ENCODE measurements around the gene PPM1K.

Gene PPM1K

DNA sequence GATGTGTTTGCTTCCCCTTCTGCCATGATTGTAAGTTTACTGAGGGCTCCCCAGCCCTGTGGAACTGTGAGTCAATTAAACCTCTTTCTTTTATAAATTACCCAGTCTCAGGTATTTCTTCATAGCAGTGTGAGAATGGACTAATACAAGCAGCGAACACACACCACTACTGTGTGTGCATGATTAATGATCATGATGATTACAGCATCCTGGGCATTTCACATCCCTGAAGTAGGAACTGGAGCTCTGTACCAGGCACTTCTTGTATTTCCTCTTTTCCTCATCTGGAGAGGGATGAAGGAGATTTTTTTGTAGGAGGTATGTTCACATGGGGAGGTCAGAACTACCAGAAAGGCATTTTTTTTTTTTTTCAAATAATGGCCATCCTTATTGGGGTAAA, 60.8 kb downstream of the PPM1K start:
- in situ Hi-C loops (cut with MboI; ENCODE audit: low sequenced_read_pairs), result loop anchor here (25.0 kb wide), 3 partner anchors 361 to 711 kb away; no protein-coding TSS in a partner anchor

DNA sequence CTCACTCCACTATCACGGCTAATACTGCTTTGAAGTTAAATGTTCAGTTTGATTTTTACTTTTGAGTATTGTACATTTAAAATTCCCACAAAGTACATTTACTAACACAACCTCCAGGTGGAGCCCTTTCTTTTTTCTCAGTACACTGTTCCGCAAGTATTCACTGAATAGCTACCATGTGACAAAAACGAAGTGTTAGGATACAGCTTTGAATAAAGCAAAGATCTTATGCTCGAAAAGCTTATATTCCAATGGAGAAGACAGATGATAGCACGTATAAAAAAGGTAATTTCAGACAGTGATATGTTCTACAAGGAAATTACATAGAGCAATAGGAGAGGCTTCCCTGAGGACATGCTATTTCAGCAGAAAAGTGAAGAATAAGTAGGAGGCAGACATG, 65.3 kb downstream of the PPM1K start:
- in situ Hi-C loops (cut with MboI; ENCODE audit: low sequenced_read_pairs), result loop anchor here (5.0 to 25.0 kb wide), 5 partner anchors 184 to 707 kb away; no protein-coding TSS in a partner anchor

DNA sequence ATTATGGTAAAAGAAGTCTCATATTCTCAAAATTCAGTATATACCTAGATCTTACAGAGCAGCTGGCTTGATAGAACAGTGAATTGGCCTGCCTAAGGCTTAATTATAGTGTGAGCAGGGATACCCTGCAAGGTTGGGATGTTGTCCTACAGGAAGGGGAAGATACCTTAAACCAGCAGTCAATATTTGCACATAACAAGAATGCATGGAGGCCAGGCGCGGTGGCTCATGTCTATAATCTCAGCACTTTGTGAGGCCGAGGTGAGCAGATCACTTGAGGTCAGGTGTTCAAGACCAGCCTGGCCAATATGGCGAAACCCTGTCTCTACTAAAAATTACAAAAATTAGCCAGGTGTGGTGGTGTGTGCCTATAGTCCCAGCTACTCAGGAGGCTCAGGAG, 67.2 kb downstream of the PPM1K start:
- in situ Hi-C loops (cut with MboI; ENCODE audit: low sequenced_read_pairs), result loop anchor here (5.0 to 25.0 kb wide), 5 partner anchors 182 to 705 kb away; no protein-coding TSS in a partner anchor

DNA sequence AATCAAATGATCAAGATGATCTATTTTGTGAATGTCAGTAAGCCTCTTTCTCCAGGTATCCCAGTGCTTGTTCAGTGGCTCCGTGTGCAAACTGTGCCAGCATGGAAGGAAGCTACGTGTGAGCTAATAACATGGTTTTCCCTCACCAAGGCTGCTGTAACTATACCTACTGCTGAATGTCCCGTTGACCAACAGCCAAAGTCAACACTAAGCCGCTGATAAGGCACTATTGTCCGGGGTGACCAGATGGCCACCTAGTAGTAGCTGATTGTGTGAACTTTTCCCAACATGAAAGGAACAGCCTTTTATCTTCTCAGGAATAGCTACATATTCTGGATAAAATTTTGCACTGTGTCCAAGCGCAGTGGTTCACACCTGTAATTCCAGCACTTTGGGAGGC, 68.0 kb downstream of the PPM1K start:
- in situ Hi-C loops (cut with MboI; ENCODE audit: low sequenced_read_pairs), result loop anchor here (5.0 to 25.0 kb wide), 5 partner anchors 182 to 704 kb away; no protein-coding TSS in a partner anchor

DNA sequence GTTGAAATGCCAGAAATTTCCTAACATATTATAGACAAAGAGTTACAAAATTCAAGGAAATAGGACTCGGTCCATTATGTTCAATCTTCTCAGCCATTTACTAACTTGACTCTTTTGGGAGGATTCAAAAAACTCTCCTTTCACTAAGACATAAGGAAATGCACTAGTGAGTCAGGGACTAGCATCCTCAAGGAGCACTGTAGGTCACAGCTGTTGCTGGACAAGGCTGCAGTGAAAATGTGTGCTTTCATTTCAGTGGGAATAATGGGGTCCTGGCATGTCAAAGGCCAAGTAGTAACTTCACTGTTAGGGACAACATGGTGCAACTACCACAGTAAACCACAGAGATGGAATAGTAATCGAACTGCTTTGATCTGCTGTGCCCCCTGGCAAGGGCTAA, 69.0 kb downstream of the PPM1K start:
- in situ Hi-C loops (cut with MboI; ENCODE audit: low sequenced_read_pairs), result loop anchor here (5.0 to 25.0 kb wide), 5 partner anchors 181 to 703 kb away; no protein-coding TSS in a partner anchor

DNA sequence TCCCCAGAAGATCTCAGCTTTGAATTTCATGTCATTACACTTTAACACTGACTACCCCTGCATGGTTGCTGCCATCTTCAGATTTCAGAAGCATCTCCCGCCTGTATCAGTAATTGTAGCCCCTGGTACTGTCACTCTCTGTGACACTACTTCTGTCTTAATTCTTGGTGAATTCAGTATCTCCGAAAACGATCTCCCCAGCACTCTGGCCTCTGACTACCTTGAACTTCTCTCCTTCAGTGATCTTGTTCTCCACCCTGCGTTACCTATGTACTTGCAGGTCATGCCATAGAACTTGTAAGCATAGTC, 72.2 kb downstream of the PPM1K start:
- in situ Hi-C loops (cut with MboI; ENCODE audit: low sequenced_read_pairs), result loop anchor here (10.0 to 25.0 kb wide), 4 partner anchors 177 to 700 kb away; no protein-coding TSS in a partner anchor

DNA sequence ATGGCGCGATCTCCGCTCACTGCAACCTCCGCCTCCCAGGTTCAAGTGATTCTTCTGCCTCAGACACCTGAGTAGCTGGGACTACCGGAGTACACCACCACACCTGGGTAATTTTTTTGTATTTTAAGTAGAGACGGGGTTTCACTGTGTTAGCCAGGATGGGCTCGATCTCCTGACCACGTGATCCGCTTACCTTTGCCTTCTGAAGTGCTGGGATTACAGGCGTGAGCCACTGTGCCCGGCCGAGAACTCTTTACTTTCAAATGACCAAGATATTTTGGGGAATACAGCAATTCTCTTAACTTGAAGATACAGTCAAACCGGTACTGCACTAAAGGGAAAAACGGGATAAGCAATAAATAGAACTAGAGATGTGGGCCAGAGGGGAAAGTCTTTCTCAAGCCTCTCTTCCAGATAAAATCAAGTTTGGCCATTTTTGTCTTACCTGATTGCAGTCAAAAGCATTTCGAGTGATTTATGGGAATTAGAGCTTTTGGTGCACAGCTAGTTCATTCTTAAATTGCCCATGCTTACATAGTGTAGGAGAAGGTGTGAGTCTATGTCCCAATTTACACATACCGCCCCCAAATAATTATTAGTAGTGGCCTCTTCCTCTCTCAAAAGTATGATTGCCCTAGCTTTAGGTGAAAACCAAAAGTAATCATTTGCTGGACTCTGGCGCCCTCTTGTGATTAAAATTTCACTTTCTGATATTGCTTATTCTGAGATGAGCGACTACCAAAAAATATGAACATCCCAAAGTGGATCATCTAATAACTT, 72.7 kb downstream of the PPM1K start:
- in situ Hi-C loops (cut with MboI; ENCODE audit: low sequenced_read_pairs), result loop anchor here (10.0 to 25.0 kb wide), 4 partner anchors 177 to 699 kb away; no protein-coding TSS in a partner anchor

DNA sequence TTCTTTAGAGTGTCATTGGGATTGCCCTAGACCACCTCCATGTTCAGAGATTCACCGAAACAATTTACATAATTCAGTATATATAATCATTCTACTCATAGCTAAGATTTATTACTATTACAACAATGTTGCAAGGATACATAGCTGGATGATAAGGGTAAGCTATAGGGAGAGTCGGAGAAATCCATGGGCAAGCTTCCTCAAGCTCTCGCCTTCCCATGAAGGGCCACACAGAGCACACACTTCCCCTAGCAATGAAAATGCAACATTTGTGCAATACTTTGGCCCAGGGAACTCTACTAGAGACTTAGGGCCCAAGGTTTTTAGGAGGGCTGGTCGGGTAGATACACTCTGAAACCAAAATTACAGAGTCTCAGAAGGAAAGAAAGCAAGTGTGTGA, 76.2 kb downstream of the PPM1K start:
- in situ Hi-C loops (cut with MboI; ENCODE audit: low sequenced_read_pairs), result loop anchor here (25.0 kb wide), 3 partner anchors 346 to 696 kb away; no protein-coding TSS in a partner anchor
